SU-DHL-6 (cell line): ENCODE data around the gene GRID2.

Experiments
- EZH2phosphoT487 ChIP-seq: fragments of 200-600 bp; sonication (generic), shearing (Covaris generic); conservative IDR thresholded peaks from 2 replicates; pipeline ENCODE4 v1.6.1; 2018; ENCODE audit warnings: mild to moderate bottlenecking, antibody characterized with exemption, low read length, moderate library complexity, mixed read lengths
- TF ChIP-seq, protein P1 (sequence below): fragments of 200-600 bp; sonication (generic); IDR thresholded peaks from one replicate; pipeline ENCODE4 v1.5.1; 2017; ENCODE audit warnings: antibody characterized with exemption, mild to moderate bottlenecking, low read length, moderate library complexity; ENCODE audit not compliant: insufficient read depth, poor library complexity, severe bottlenecking

- TF ChIP-seq, protein P1, sequence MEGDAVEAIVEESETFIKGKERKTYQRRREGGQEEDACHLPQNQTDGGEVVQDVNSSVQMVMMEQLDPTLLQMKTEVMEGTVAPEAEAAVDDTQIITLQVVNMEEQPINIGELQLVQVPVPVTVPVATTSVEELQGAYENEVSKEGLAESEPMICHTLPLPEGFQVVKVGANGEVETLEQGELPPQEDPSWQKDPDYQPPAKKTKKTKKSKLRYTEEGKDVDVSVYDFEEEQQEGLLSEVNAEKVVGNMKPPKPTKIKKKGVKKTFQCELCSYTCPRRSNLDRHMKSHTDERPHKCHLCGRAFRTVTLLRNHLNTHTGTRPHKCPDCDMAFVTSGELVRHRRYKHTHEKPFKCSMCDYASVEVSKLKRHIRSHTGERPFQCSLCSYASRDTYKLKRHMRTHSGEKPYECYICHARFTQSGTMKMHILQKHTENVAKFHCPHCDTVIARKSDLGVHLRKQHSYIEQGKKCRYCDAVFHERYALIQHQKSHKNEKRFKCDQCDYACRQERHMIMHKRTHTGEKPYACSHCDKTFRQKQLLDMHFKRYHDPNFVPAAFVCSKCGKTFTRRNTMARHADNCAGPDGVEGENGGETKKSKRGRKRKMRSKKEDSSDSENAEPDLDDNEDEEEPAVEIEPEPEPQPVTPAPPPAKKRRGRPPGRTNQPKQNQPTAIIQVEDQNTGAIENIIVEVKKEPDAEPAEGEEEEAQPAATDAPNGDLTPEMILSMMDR, result no peak
- no peak for TF ChIP-seq EZH2phosphoT487
Observed at GRCh38 chr4:93072292-93072691, 768.5 kb downstream of the GRID2 start.
